ENCODE results near the gene ABHD12B. TPM values are rescaled to one million over a fixed set of nuclear protein-coding genes. Genes with fewer than 3 reads are reported as not detected.

Gene ABHD12B
- total and polyA plus RNA-seq, 2 of the 13 experiments (the other 11 are each of a cell fraction or from before 2014, with no cell fraction given), result not detected

DNA sequence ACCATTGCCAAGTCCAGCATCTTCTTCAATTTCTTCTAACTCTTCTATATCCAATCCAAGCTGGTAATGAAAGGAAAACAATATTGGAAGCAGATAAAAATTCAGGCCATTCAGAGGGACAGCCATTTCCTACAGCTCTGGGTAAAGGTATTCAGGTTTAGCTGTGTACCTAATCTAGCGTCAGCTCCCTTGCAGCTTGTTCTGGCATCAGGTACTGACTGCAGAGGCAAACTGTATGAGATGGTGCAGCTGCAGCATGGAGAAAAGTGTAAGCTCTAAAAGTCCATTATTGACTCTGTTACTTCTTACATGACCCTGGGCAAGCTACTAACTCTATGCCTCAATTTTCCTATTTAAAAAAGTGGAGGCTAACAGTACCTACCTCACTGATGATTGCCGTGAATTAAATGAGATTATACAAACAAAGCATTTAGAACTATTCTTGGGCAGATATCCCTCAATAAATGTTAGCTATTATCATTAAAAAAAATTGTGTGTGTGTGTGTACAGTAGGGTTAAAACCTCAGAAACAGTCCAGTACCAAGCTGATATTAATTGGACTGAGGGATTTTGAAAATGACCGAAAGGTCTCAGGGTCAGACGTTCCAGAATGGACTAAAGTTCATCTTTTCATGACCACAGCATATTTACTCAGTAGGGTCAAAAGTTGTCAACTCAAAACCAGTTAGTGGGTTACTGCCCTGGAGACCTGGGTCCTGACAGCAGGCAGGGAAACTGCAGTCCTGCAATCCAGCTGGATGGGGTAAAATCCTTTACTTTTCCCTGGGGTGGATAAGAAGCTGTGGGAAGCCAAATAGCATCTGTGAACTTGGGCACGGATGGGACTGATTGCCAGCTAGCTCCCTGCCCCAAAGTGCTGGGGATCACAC is 63.5 kb downstream of the ABHD12B start (continued):
- TF ChIP-seq, protein P1, sequence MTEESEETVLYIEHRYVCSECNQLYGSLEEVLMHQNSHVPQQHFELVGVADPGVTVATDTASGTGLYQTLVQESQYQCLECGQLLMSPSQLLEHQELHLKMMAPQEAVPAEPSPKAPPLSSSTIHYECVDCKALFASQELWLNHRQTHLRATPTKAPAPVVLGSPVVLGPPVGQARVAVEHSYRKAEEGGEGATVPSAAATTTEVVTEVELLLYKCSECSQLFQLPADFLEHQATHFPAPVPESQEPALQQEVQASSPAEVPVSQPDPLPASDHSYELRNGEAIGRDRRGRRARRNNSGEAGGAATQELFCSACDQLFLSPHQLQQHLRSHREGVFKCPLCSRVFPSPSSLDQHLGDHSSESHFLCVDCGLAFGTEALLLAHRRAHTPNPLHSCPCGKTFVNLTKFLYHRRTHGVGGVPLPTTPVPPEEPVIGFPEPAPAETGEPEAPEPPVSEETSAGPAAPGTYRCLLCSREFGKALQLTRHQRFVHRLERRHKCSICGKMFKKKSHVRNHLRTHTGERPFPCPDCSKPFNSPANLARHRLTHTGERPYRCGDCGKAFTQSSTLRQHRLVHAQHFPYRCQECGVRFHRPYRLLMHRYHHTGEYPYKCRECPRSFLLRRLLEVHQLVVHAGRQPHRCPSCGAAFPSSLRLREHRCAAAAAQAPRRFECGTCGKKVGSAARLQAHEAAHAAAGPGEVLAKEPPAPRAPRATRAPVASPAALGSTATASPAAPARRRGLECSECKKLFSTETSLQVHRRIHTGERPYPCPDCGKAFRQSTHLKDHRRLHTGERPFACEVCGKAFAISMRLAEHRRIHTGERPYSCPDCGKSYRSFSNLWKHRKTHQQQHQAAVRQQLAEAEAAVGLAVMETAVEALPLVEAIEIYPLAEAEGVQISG (CRISPR knock-in tag; IDR thresholded peaks at IDR 0.05), result peak; percentile 59; the same call in 1 of the 2 replicates
- TF ChIP-seq ZNF343 (CRISPR knock-in tag; IDR thresholded peaks at IDR 0.05), result no peak
- no peak for TF ChIP-seq NFYB (CRISPR knock-in tag; IDR thresholded peaks at IDR 0.05)
- peak; percentile 79; the same call in 1 of the 2 replicates for TF ChIP-seq MBD4 (IDR thresholded peaks at IDR 0.05; ENCODE audit: borderline replicate concordance, low read length)
- peak; percentile 98 for TF ChIP-seq RXRB (CRISPR knock-in tag; IDR thresholded peaks at IDR 0.05; ENCODE audit: borderline replicate concordance)
- peak; percentile 41; the same call in 1 of the 2 replicates for TF ChIP-seq RFXAP (CRISPR knock-in tag; IDR thresholded peaks at IDR 0.05; ENCODE audit: borderline replicate concordance)
- TF ChIP-seq NFIC (IDR thresholded peaks at IDR 0.05; ENCODE audit: low read length), result peak; percentile 72
- 0 out of 2 replicates have a peak, but pooled peaks have one; percentile 39 for TF ChIP-seq SOX13 (IDR thresholded peaks at IDR 0.05)
- peak in 1 of 2 experiments; percentile 78; a peak in 2 of 4 replicates for TF ChIP-seq SOX13 (CRISPR knock-in tag; conservative IDR thresholded peaks at IDR 0.05 in 1 of 2, IDR thresholded peaks at IDR 0.05 in 1 of 2)
- peak; percentile 85 for TF ChIP-seq SAP130 (CRISPR knock-in tag; IDR thresholded peaks at IDR 0.05; ENCODE audit: low read depth)
- peak; percentile 61 for TF ChIP-seq RCOR2 (CRISPR knock-in tag; IDR thresholded peaks at IDR 0.05)
- TF ChIP-seq, protein P2, sequence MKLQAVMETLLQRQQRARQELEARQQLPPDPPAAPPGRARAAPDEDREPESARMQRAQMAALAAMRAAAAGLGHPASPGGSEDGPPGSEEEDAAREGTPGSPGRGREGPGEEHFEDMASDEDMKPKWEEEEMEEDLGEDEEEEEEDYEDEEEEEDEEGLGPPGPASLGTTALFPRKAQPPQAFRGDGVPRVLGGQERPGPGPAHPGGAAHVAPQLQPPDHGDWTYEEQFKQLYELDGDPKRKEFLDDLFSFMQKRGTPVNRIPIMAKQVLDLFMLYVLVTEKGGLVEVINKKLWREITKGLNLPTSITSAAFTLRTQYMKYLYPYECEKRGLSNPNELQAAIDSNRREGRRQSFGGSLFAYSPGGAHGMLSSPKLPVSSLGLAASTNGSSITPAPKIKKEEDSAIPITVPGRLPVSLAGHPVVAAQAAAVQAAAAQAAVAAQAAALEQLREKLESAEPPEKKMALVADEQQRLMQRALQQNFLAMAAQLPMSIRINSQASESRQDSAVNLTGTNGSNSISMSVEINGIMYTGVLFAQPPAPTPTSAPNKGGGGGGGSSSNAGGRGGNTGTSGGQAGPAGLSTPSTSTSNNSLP (IDR thresholded peaks at IDR 0.05; ENCODE audit: low read depth, low read length), result peak; percentile 79
- no peak for TF ChIP-seq RFX3 (CRISPR knock-in tag; IDR thresholded peaks at IDR 0.05)
- peak; percentile 61 for TF ChIP-seq ELF3 (CRISPR knock-in tag; IDR thresholded peaks at IDR 0.05)
- TF ChIP-seq HOXA3 (CRISPR knock-in tag; IDR thresholded peaks at IDR 0.05), result peak; percentile 78
- peak; percentile 95 for TF ChIP-seq NR2F2 (IDR thresholded peaks at IDR 0.05; ENCODE audit: borderline replicate concordance, low read depth)
- TF ChIP-seq, protein P3, sequence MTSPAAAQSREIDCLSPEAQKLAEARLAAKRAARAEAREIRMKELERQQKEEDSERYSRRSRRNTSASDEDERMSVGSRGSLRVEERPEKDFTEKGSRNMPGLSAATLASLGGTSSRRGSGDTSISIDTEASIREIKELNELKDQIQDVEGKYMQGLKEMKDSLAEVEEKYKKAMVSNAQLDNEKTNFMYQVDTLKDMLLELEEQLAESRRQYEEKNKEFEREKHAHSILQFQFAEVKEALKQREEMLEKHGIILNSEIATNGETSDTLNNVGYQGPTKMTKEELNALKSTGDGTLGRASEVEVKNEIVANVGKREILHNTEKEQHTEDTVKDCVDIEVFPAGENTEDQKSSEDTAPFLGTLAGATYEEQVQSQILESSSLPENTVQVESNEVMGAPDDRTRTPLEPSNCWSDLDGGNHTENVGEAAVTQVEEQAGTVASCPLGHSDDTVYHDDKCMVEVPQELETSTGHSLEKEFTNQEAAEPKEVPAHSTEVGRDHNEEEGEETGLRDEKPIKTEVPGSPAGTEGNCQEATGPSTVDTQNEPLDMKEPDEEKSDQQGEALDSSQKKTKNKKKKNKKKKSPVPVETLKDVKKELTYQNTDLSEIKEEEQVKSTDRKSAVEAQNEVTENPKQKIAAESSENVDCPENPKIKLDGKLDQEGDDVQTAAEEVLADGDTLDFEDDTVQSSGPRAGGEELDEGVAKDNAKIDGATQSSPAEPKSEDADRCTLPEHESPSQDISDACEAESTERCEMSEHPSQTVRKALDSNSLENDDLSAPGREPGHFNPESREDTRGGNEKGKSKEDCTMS (CRISPR knock-in tag; conservative IDR thresholded peaks at IDR 0.05), result no peak
- no peak for TF ChIP-seq CHCHD3 (CRISPR knock-in tag; IDR thresholded peaks at IDR 0.05)
- TF ChIP-seq CREM (IDR thresholded peaks at IDR 0.05), result peak; percentile 77
- no peak for TF ChIP-seq CREM (CRISPR knock-in tag; IDR thresholded peaks at IDR 0.05)
- TF ChIP-seq HDAC2 (CRISPR knock-in tag; IDR thresholded peaks at IDR 0.05), result peak; percentile 78
- TF ChIP-seq ZNF564 (CRISPR knock-in tag; IDR thresholded peaks at IDR 0.05), result no peak
- peak; percentile 92 for TF ChIP-seq MIXL1 (CRISPR knock-in tag; IDR thresholded peaks at IDR 0.05)
- TF ChIP-seq MYC (CRISPR knock-in tag; IDR thresholded peaks at IDR 0.05; ENCODE audit: borderline replicate concordance), result no peak
